Subcutaneous abdominal adipose tissue (tissue), 5 donors: Measurements from ENCODE around the gene NSG1.
"Not testable (repeated sequence)": the region's sequence is repeated elsewhere in the genome, so short reads cannot be mapped to it uniquely, and the experiment has no call there.

Source experiments
- H3K27ac ChIP-seq: one replicate; pipeline ENCODE4 v1.7.0; 2013; ENCODE audit warnings: low read depth, mild to moderate bottlenecking, inconsistent platforms, low read length, moderate library complexity
- H3K27me3 ChIP-seq, 5 donors: one replicate each; pipeline ENCODE4 v1.7.0; 2013; ENCODE audit warnings: low read length in 5 of 5, inconsistent platforms in 1 of 5; ENCODE audit not compliant: control insufficient read depth in 5 of 5, insufficient read depth in 4 of 5
- H3K36me3 ChIP-seq, 5 donors: one replicate each; pipeline ENCODE4 v1.7.0; 2013; ENCODE audit warnings: low read length in 5 of 5; ENCODE audit not compliant: control insufficient read depth in 5 of 5, insufficient read depth in 5 of 5
- H3K4me1 ChIP-seq, 5 donors: one replicate each; pipeline ENCODE4 v1.7.0; 2013; ENCODE audit warnings: low read length in 5 of 5, mild to moderate bottlenecking in 3 of 5, moderate library complexity in 1 of 5; ENCODE audit not compliant: control insufficient read depth in 5 of 5, insufficient read depth in 5 of 5
- H3K4me3 ChIP-seq, 5 donors: one replicate each; pipeline ENCODE4 v1.7.0; 2013; ENCODE audit warnings: low read length in 5 of 5, low read depth in 1 of 5
- H3K9ac ChIP-seq, 5 donors: one replicate each; pipeline ENCODE4 v1.7.0; 2013; ENCODE audit warnings: low read length in 5 of 5, mild to moderate bottlenecking in 4 of 5, moderate library complexity in 3 of 5
- H3K9me3 ChIP-seq, 5 donors: one replicate each; pipeline ENCODE4 v1.7.0; 2013; ENCODE audit warnings: low read length in 5 of 5; ENCODE audit not compliant: control insufficient read depth in 5 of 5
- donor health status: healthy.
- donor health status: healthy.
- donor health status: healthy.
- donor health status: healthy.
- donor health status: healthy.

Gene NSG1

DNA sequence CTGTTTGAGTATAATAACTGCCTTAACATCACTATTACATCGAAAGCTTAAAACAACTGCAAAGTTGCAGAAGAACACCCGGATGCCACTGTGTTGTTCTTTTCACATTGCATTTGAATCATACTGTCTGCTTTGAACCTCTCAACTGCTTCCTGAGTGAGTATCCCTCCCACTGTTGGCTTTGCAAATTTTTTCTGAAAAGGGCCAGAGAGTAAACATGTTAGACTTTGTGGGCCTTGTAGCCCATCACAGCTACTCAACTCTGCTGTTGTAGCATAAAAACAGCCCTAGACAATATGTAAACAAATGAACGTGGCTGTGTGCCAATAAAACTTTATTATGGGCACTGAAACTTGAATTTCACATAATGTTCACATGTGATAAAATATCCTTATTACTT, 76.1 kb downstream of the NSG1 start:
- Histone ChIP-seq H3K4me3 (no peak overlapping the region), H3K36me3 (peaks cover 21 to 41% (median 30%) of the 10 kb centered on the region in 5 donors), H3K27ac (no peak overlapping the region), H3K9ac (no peak overlapping the region), H3K9me3 (no peaks in the 10 kb centered on the region), H3K4me1 (no peaks in the 10 kb centered on the region), H3K27me3 (no peaks in the 10 kb centered on the region)

DNA sequence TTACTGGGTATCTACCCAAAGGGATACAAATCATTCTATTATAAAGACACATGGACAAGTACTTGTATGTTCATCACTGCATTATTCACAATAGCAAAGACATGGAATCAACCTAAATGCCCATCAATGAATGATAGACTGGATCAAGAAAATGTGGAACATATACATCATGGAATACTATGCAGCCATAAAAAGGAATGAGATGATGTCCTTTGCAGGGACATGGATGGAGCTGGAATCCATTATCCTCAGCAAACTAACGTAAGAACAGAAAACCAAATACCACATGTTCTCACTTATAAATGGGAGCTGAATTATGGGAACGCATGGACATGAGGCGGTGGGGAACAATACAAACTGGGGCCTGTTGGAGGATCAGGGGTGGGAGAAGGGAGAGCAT, 78.3 kb downstream of the NSG1 start:
- not testable (repeated sequence) for H3K4me1 ChIP-seq, H3K9ac ChIP-seq, H3K4me3 ChIP-seq, H3K27ac ChIP-seq, H3K27me3 ChIP-seq, H3K9me3 ChIP-seq
- H3K36me3 ChIP-seq = peaks cover 16 to 47% (median 34%) of the 10 kb centered on the region in 5 donors
